HG02840 (cell line): Measurements from ENCODE around the gene GRHL1.
"Not testable (repeated sequence)": the region's sequence is repeated elsewhere in the genome, so short reads cannot be mapped to it uniquely, and the experiment has no call there.

Source experiments
- ATAC-seq: cut with Tn5 transposase; IDR thresholded peaks from one replicate; pipeline ENCODE4 v1.9.1; 2021; ENCODE audit warnings: mild to moderate bottlenecking, moderate library complexity, moderate number of reproducible peaks; ENCODE audit not compliant: unreplicated experiment, low FRiP score

GRHL1 gene

GRCh38 chr2:10007921-10008808 lies 56.7 kb downstream of the GRHL1 start:
- no peak for ATAC-seq

GRCh38 chr2:10008809-10009176 lies 57.3 kb downstream of the GRHL1 start:
- no peak for ATAC-seq

- no peak for ATAC-seq
Observed at GRCh38 chr2:10009271-10009810, 57.8 kb downstream of the GRHL1 start.

- no peak for ATAC-seq
Observed at GRCh38 chr2:10009811-10010781, 58.6 kb downstream of the GRHL1 start.

- ATAC-seq, result not testable (repeated sequence)
Observed at GRCh38 chr2:10010861-10011605, 59.5 kb downstream of the GRHL1 start.

GRCh38 chr2:10011606-10012325 lies 60.3 kb downstream of the GRHL1 start:
- ATAC-seq, result not testable (repeated sequence)

- ATAC-seq, result not testable (repeated sequence)
Observed at GRCh38 chr2:10012366-10012962, 61.0 kb downstream of the GRHL1 start.

GRCh38 chr2:10012963-10013461 lies 61.5 kb downstream of the GRHL1 start:
- ATAC-seq, result no peak

- not testable (repeated sequence) for ATAC-seq
Observed at GRCh38 chr2:10013651-10014417, 62.3 kb downstream of the GRHL1 start.

GRCh38 chr2:10014418-10015190 lies 63.1 kb downstream of the GRHL1 start:
- ATAC-seq, result no peak

- ATAC-seq, result not testable (repeated sequence)
Observed at GRCh38 chr2:10015376-10015989, 64.0 kb downstream of the GRHL1 start.

- ATAC-seq, result no peak
Observed at GRCh38 chr2:10016001-10016801, 64.7 kb downstream of the GRHL1 start.

- ATAC-seq, result no peak
Observed at GRCh38 chr2:10016802-10017258, 65.3 kb downstream of the GRHL1 start.

- ATAC-seq, result no peak
Observed at GRCh38 chr2:10017313-10017941, 65.9 kb downstream of the GRHL1 start.

- no peak for ATAC-seq
Observed at GRCh38 chr2:10019174-10019573, 67.7 kb downstream of the GRHL1 start.
